ENCODE data around the gene EFCAB6. TPM values are rescaled to one million over a fixed set of nuclear protein-coding genes. Genes with fewer than 3 reads are reported as not detected.

Gene EFCAB6
- total RNA-seq, 4 donors from 2014 or later: 0.68 to 3.7 (median 0.80) TPM; not detected in 1

DNA sequence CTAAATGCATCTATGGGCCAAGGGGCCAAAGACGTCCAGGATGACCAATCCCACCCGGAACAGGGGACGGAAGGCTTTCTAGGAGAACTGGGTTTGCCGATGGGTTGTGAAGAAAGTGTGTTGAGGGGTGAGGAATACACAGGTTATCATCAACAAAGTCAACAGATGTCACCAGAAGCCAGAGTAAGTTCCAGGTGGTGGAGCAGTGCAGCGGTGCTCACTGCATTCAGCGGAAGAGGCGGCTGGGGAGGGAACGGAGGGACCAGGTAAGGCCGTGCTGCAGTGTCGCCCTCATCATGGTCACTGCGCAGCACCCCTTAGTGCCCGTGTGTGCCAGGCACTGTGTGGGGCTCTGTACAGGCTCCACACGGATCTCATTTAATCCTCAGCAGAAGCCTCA, 176.0 kb downstream of the EFCAB6 start:
- in situ Hi-C loops (cut with MboI; ENCODE audit: low pct_ligation_motif_present in 1 of 4, low pct_unique_long_range_greater_than_20kb in 1 of 4, low sequenced_read_pairs in 3 of 4): no loop called here
- intact Hi-C loops (cut with DNase I; ENCODE audit: low total_unique reads): no loop called here
- Histone ChIP-seq H3K36me3 (no peaks in the 10 kb centered on the region), H3K4me3 (no peak overlapping the region), H3K27ac (no peak overlapping the region), H3K9me3 (peaks cover 9% of the 10 kb centered on the region in 2 donors), H3K4me1 (no peaks in the 10 kb centered on the region), H3K27me3 (no peaks in the 10 kb centered on the region)
- 87 to 88% methylated on average over 2 to 13 of the region's 13 CpGs for WGBS, 2 donors (ENCODE audit: low coverage in 1 of 2)
- TF ChIP-seq POLR2A (IDR thresholded peaks at IDR 0.05): no peak
- TF ChIP-seq EP300 (IDR thresholded peaks at IDR 0.05; ENCODE audit: low read depth): no peak
- no peak for TF ChIP-seq POLR2AphosphoS5 (IDR thresholded peaks at IDR 0.05)
- no peak for TF ChIP-seq CTCF (IDR thresholded peaks at IDR 0.05)
- DNase-seq: no peak

DNA sequence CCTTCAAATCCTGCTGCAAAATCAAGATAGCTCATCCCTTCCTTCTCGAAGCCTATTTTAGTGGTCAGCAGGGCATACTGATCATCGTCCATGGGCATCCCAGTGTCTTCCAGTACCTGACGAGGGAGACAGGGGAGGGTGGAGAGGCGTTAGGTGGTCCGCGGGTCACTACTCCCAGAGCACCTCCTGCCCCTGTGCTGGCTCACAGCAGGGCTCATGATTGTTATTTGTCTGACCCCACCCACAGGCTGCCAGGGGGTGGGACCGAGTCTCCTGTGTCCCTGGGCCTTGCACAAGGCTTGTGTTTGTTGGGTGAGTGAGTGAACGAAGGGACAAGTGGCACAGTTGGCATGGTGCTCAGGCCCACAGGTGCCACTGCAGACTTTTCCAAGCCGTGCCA, 177.0 kb downstream of the EFCAB6 start:
- no peak for DNase-seq
- intact Hi-C loops (cut with DNase I; ENCODE audit: low total_unique reads): no loop called here
- Histone ChIP-seq H3K9me3 (peaks cover 8% of the 10 kb centered on the region in 2 donors), H3K27ac (no peak overlapping the region), H3K36me3 (no peaks in the 10 kb centered on the region), H3K27me3 (no peaks in the 10 kb centered on the region), H3K4me1 (no peaks in the 10 kb centered on the region), H3K4me3 (no peak overlapping the region)
- in situ Hi-C loops (cut with MboI; ENCODE audit: low pct_ligation_motif_present in 1 of 4, low pct_unique_long_range_greater_than_20kb in 1 of 4, low sequenced_read_pairs in 3 of 4): no loop called here
- TF ChIP-seq POLR2A (IDR thresholded peaks at IDR 0.05): no peak
- no peak for TF ChIP-seq EP300 (IDR thresholded peaks at IDR 0.05; ENCODE audit: low read depth)
- TF ChIP-seq CTCF (IDR thresholded peaks at IDR 0.05): no peak
- TF ChIP-seq POLR2AphosphoS5 (IDR thresholded peaks at IDR 0.05): no peak
- WGBS, 2 donors (ENCODE audit: low coverage in 1 of 2): 81% methylated on average over 9 of the region's 9 CpGs; no CpG with 5 or more reads in 1 of the 2 donors

DNA sequence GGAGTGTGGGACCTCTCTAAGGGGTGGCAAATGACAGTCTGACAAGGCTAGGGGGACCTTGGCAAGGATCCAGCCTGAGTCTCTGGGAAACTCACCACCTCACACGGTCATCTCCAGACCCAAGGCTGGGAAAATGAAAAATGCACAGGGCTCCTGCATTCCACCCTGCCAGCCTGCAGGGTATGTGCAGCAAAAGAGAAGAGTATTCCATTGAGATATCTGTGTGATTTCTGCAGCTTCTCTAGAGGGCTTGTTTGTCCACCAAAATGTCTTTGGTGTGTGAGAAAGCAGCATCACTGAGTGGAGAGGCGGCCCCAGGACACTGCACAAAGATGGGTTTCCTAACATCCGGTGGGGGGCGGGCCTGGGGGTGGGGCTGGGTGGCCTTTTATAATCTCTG, 177.8 kb downstream of the EFCAB6 start:
- H3K9me3 ChIP-seq: peaks cover 3 to 5% of the 10 kb centered on the region in 2 donors
- no peak for TF ChIP-seq POLR2AphosphoS5 (IDR thresholded peaks at IDR 0.05)
- no peak for TF ChIP-seq CTCF (IDR thresholded peaks at IDR 0.05)
- TF ChIP-seq EP300 (IDR thresholded peaks at IDR 0.05; ENCODE audit: low read depth): no peak
- no peak for TF ChIP-seq POLR2A (IDR thresholded peaks at IDR 0.05)
- 80 to 88% methylated on average over 1 to 3 of the region's 4 CpGs for WGBS, 2 donors (ENCODE audit: low coverage in 1 of 2)
- H3K4me1 ChIP-seq: no peaks in the 10 kb centered on the region
- H3K27me3 ChIP-seq: no peaks in the 10 kb centered on the region
- intact Hi-C loops (cut with DNase I; ENCODE audit: low total_unique reads) (no loop called here), in situ Hi-C loops (cut with MboI; ENCODE audit: low pct_ligation_motif_present in 1 of 4, low pct_unique_long_range_greater_than_20kb in 1 of 4, low sequenced_read_pairs in 3 of 4) (no loop called here)
- no peak for DNase-seq
- H3K36me3 ChIP-seq: no peaks in the 10 kb centered on the region
- H3K4me3 ChIP-seq: no peak overlapping the region
- H3K27ac ChIP-seq: no peak overlapping the region

GRCh38 chr22:43633631-43634285, 178.3 kb downstream of the EFCAB6 start:
- in situ Hi-C loops (cut with MboI; ENCODE audit: low pct_ligation_motif_present in 1 of 4, low pct_unique_long_range_greater_than_20kb in 1 of 4, low sequenced_read_pairs in 3 of 4): no loop called here
- Histone ChIP-seq H3K4me1 (no peaks in the 10 kb centered on the region), H3K9me3 (no peaks in the 10 kb centered on the region), H3K4me3 (no peak overlapping the region), H3K27me3 (no peaks in the 10 kb centered on the region), H3K36me3 (no peaks in the 10 kb centered on the region), H3K27ac (no peak overlapping the region)
- no peak for DNase-seq
- no peak for TF ChIP-seq POLR2AphosphoS5 (IDR thresholded peaks at IDR 0.05)
- no peak for TF ChIP-seq EP300 (IDR thresholded peaks at IDR 0.05; ENCODE audit: low read depth)
- no peak for TF ChIP-seq POLR2A (IDR thresholded peaks at IDR 0.05)
- TF ChIP-seq CTCF (IDR thresholded peaks at IDR 0.05): no peak
- intact Hi-C loops (cut with DNase I; ENCODE audit: low total_unique reads): no loop called here
- WGBS, 2 donors (ENCODE audit: low coverage in 1 of 2): 64 to 70% methylated on average over 5 to 12 of the region's 13 CpGs

Data from transverse colon (tissue), 4 donors.